Ishikawa (cell line): ENCODE results near the gene ATOX1.

ENCODE experiments used
- CEBPB ChIP-seq: IDR thresholded peaks from 2 replicates; pipeline ENCODE4 v1.6.1; 2012
- CREB1 ChIP-seq: IDR thresholded peaks from 2 replicates; pipeline ENCODE4 v1.6.1; 2012; ENCODE audit warnings: low read depth
- EGR1 ChIP-seq: IDR thresholded peaks from 2 replicates; pipeline ENCODE4 v1.6.1; 2012
- EP300 ChIP-seq: IDR thresholded peaks from 2 replicates; pipeline ENCODE4 v1.6.1; 2012; ENCODE audit warnings: borderline replicate concordance
- FOXM1 ChIP-seq: IDR thresholded peaks from 2 replicates; pipeline ENCODE4 v1.6.1; 2012; ENCODE audit warnings: low read depth, borderline replicate concordance
- MAX ChIP-seq: IDR thresholded peaks from 2 replicates; pipeline ENCODE4 v1.6.1; 2012
- NFIC ChIP-seq: IDR thresholded peaks from 2 replicates; pipeline ENCODE4 v1.6.1; 2012
- RAD21 ChIP-seq: IDR thresholded peaks from 2 replicates; pipeline ENCODE4 v1.6.1; 2012; ENCODE audit warnings: low read depth
- REST ChIP-seq: IDR thresholded peaks from 2 replicates; pipeline ENCODE4 v1.6.1; 2012; ENCODE audit warnings: low read depth, mild to moderate bottlenecking
- TAF1 ChIP-seq: IDR thresholded peaks from 2 replicates; pipeline ENCODE4 v1.6.1; 2012; ENCODE audit warnings: low read depth, mild to moderate bottlenecking
- TCF12 ChIP-seq: IDR thresholded peaks from 2 replicates; pipeline ENCODE4 v1.6.1; 2012; ENCODE audit warnings: low read depth
- TEAD4 ChIP-seq: IDR thresholded peaks from 2 replicates; pipeline ENCODE4 v1.6.1; 2012
- USF1 ChIP-seq: IDR thresholded peaks from 2 replicates; pipeline ENCODE4 v1.6.1; 2012
- YY1 ChIP-seq: IDR thresholded peaks from 2 replicates; pipeline ENCODE4 v1.6.1; 2012; ENCODE audit warnings: low read depth
- ZBTB7A ChIP-seq: IDR thresholded peaks from 2 replicates; pipeline ENCODE4 v1.6.1; 2012; ENCODE audit warnings: low read depth

ATOX1 gene

DNA sequence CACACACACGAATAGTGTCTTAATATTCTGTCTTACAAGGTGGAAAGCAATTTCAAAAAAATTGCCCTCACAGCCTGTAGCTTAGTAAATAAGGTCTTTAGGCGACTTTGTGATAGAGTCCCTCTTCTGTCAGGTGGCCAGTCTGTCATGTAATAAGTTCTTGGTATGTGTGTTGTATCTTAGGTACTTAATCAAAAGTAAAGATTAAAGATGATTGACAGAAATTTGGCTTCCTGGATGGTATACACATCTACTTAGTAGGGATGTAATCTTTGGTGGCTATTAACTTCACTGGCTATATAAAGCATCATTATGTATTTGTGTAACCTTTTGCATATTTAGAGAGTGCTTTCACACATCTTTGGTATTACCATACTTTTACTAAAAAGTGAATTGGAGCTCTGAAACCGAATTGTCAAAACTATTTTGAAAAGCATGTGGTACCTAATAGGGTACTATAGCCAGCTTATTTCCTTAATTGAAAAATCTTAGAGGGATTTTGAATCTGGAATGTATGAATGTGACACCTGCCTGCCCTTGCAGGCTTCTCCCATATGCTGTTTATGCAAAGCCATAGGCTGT is 16.7 kb upstream of the ATOX1 start:
- TF ChIP-seq NFIC = no peak
- no peak for TF ChIP-seq USF1
- TF ChIP-seq YY1 = no peak
- TF ChIP-seq TEAD4 = no peak
- TF ChIP-seq REST = no peak
- no peak for TF ChIP-seq TCF12
- TF ChIP-seq RAD21 = no peak
- TF ChIP-seq EGR1 = no peak
- TF ChIP-seq MAX = no peak
- TF ChIP-seq ZBTB7A = no peak
- TF ChIP-seq CEBPB = no peak
- no peak for TF ChIP-seq FOXM1
- TF ChIP-seq TAF1 = no peak
- no peak for TF ChIP-seq EP300
- no peak for TF ChIP-seq CREB1

- no peak for TF ChIP-seq YY1
- no peak for TF ChIP-seq CEBPB
- TF ChIP-seq TEAD4 = no peak
- TF ChIP-seq MAX = no peak
- TF ChIP-seq EP300 = no peak
- TF ChIP-seq TAF1 = no peak
- no peak for TF ChIP-seq CREB1
- no peak for TF ChIP-seq REST
- no peak for TF ChIP-seq RAD21
- no peak for TF ChIP-seq NFIC
- no peak for TF ChIP-seq EGR1
Observed at GRCh38 chr5:151773951-151774350, 15.5 kb upstream of the ATOX1 start.

DNA sequence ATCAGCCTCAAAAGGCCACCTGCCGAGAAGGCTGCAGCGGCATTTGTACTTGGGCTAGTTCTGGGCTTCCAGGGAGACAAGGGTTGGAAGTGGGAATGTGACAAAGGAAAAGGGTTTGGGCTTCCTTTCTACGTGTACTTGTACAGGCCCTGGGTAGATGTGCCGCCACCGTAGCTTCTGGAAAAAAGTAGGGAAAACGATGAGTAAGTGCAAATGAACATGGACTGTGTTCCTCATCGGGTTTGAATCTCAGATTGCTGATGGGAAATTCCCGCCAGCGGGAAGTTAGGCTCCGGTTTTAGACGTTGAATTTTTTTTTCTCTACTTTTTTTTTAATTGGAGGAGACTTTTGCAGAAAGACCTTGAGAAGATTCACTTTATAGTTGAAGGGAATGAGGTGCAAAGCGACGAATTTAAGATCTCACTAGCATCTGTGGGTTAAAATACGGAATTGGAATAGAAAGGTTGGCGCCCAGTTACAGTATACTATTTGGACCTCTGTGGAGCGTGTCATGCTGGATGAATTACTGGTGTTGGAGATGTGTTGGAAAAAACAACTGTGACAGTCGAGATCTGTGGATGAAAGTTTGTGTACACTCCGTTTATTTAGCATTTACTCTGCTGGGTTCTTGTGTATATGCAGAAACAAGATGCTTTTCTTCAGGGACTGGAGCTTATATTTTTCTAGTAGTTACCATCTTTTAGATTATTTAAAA is 14.6 kb upstream of the ATOX1 start:
- TF ChIP-seq CEBPB (no peak), EP300 (no peak), ZBTB7A (no peak), YY1 (no peak), NFIC (no peak)

DNA sequence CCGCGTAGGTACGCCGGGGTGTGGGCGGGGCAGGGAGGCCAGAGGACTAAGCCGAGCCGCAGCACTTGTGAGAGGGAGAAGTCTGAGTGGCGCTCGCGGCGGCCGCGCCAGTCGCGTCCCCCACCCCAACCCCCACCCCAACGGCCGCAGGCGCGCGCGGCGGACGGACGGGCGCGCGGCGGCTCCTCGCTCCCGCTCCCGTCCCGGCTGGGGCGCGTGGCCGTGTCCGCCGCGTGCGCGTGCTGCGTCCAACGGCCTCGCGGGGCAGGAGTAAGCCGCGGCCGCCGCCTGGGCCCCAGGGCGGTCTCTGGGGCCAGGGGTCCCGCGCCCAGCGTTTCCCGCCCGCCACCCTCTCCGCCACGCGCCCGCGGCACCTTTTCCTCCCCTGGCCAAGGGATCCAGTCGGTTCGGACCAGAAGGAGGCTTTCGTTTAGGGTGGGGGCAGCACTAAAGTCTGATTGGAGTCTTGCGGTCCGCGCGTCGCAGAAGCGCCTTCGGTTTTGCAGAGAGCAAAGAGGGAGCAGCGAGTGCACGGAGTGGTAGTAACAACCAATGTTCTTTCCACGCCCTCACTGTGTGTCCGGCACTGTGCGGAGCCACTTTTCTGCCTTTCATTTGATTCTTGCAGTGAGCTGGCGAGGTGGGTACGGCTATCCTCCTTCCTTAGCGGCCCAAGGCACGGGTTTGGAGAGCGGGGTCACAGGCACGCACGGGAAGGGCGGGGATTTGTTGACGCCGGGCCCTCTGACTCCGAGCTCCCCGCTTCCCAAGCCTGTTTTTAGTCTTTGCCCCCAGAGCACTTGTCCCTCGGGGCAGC is 13.8 kb upstream of the ATOX1 start:
- TF ChIP-seq CEBPB = no peak
- peak; percentile 47; the same call in 1 of the 2 replicates for TF ChIP-seq MAX

DNA sequence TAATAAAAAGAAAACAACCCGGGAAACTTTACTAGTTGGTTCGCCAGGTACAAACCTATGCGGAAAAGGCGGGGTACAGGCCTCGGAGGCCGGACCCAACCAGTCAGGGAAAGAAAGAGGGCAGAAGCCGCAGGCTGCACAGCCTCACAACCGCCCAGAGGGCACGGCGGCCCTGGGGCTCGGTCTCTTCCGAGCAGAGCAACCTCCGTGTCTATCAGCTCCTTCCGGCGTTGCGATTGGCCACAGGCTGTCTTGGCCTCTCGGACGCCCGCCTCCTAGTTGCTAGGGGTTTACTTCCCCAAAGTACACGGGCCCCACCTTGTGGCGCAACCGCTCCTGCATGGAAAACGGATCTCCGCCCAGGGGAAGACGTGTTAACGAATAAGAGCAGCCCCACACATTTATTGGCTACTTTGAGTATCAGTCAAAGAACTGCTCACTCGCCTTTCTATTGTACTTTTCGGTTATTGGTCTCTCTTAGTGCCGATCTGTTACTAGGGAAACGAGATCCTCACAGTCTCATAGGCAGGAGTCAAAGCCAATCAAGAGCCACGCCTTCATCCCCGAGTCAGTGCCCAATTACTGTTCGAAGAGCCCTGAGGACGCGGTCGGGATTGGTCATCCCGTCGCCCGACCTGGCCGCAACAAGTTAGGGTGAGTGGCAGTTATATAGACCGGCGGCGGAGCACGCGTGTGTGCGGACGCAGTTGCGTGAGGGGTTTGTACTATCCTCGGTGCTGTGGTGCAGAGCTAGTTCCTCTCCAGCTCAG is 13.0 kb upstream of the ATOX1 start, which contains the start of gene G3BP1:
Gene G3BP1, plus strand, starts transcription at position 696 of the 770 bp plus-strand sequence. CDS start 14,667 bp downstream, outside the sequence.
- TF ChIP-seq NFIC (0 out of 2 replicates have a peak, but pooled peaks have one; percentile 17), REST (no peak), RAD21 (peak; percentile 47; the same call in 1 of the 2 replicates), FOXM1 (peak; percentile 75; the same call in 1 of the 2 replicates), CREB1 (peak; percentile 69; the same call in 1 of the 2 replicates), TEAD4 (0 out of 2 replicates have a peak, but pooled peaks have one; percentile 27), CEBPB (peak; percentile 87), EP300 (no peak), EGR1 (no peak), TCF12 (peak; percentile 63), TAF1 (peak; percentile 73), MAX (peak; percentile 98), USF1 (no peak), ZBTB7A (no peak), YY1 (peak; percentile 64; the same call in 1 of the 2 replicates)
